Vagina (tissue), 2 donors: ENCODE measurements around the gene TGM4. TPM values are rescaled to one million over a fixed set of nuclear protein-coding genes. Genes with fewer than 3 reads are reported as not detected.

Source experiments
- DNase-seq, 2 donors: peaks; one replicate each; pipeline ENCODE4 v3.0.0-alpha.2; 2017; ENCODE audit errors: extremely low spot score in 2 of 2
- H3K27ac ChIP-seq: fragments of 200-600 bp; sonication (generic); one replicate; pipeline ENCODE4 v1.5.1; 2019
- H3K27me3 ChIP-seq: fragments of 200-600 bp; sonication (generic); one replicate; pipeline ENCODE4 v1.5.1; 2019
- H3K36me3 ChIP-seq, 2 donors: fragments of 200-600 bp; sonication (generic); one replicate each; pipeline ENCODE4 v1.5.1; 2017 to 2019
- H3K4me1 ChIP-seq: fragments of 200-600 bp; sonication (generic); one replicate; pipeline ENCODE4 v1.5.1; 2019
- H3K4me3 ChIP-seq, 2 donors: fragments of 200-600 bp; sonication (generic); 1 replicate in 1 of 2; 2 replicates in 1 of 2; pipeline ENCODE4 v1.5.1; 2016 to 2019
- H3K9me3 ChIP-seq: fragments of 200-600 bp; sonication (generic); one replicate; pipeline ENCODE4 v1.5.1; 2019
- CTCF ChIP-seq, 3 experiments: fragments of 450-650 bp in 2 of 3; fragments of 200-600 bp in 1 of 3; sonication (generic) in 1 of 3; IDR thresholded peaks; one replicate each; pipeline ENCODE4 v1.5.1; 2017 to 2019; ENCODE audit warnings: antibody characterized with exemption in 3 of 3, mild to moderate bottlenecking in 2 of 3, moderate library complexity in 2 of 3
- POLR2A ChIP-seq, 2 donors: fragments of 450-650 bp; IDR thresholded peaks; one replicate each; pipeline ENCODE4 v1.6.1; 2017; ENCODE audit warnings: antibody characterized with exemption in 2 of 2, mild to moderate bottlenecking in 2 of 2, moderate library complexity in 2 of 2
- POLR2AphosphoS5 ChIP-seq, 2 donors: sonication (generic); formaldehyde crosslinking; IDR thresholded peaks; one replicate each; pipeline ENCODE4 v1.9.0; 2017; ENCODE audit warnings: antibody characterized with exemption in 2 of 2, mild to moderate bottlenecking in 2 of 2, low read depth in 1 of 2; ENCODE audit not compliant: insufficient read depth in 1 of 2
- intact Hi-C: fragments of 100-400 bp; cut with DNase I; formaldehyde crosslinking; loops from one replicate; pipeline ENCODE4 v1.15.1; 2023
- total RNA-seq: library from RNA; depleted of rRNA; stranded (reverse); fragments of >200 nt; gene quantifications from one replicate; pipeline ENCODE4 v1.2.3, GENCODE V29; 2016

The TGM4 gene
- total RNA-seq, 1 donor from 2014 or later = not detected

DNA sequence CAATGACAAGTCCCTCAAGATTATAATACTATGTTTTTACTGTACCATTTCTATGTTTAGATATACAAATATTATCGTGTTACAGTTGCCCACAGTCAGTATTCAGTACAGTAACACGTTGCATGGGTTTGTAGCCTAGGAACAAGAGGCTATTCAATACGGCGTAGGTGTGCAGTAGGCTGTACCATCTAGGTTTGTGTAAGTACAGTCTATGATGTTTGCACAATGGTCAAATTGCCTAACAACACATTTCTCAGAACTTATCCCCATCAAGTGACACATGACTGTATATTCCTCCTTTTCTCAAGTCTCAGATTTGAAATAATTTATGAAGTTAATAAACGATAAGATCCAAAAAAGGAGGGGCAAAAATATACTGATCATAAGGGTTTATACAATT is 79.9 kb downstream of the TGM4 start:
- no peak for DNase-seq
- peaks cover 20% of the 10 kb centered on the region for H3K4me1 ChIP-seq
- no peaks in the 10 kb centered on the region for H3K27me3 ChIP-seq
- H3K27ac ChIP-seq = no peak overlapping the region
- TF ChIP-seq POLR2A (IDR thresholded peaks at IDR 0.05) (no peak), POLR2AphosphoS5 (IDR thresholded peaks at IDR 0.05; ENCODE audit: insufficient read depth in 1 of 2, low read depth in 1 of 2) (no peak), CTCF (IDR thresholded peaks at IDR 0.05) (no peak)
- intact Hi-C loops = no loop called here
- H3K9me3 ChIP-seq = no peaks in the 10 kb centered on the region
- H3K4me3 ChIP-seq = no peak overlapping the region
- H3K36me3 ChIP-seq = peaks cover 0 to 20% of the 10 kb centered on the region in 2 donors

DNA sequence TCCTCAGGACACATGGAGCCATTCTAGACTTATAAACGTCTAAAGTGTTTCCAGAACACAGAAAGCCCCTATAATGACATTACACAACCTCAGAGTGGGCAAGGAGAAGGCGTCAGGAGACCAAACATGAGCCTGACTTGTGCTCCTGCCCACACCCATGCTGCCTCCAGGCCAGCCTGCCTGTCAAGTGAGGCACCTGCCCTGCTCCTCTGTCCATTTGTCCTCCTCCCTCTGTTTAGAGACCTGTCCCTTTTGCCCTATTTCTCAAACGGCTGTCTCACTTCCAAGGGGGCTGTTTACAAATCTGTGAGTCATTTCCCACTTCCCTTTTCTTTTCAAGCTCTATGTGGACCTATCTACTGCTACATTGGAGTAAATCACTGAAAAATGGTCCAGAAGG is 80.6 kb downstream of the TGM4 start:
- no peak for TF ChIP-seq POLR2AphosphoS5 (IDR thresholded peaks at IDR 0.05; ENCODE audit: insufficient read depth in 1 of 2, low read depth in 1 of 2)
- TF ChIP-seq POLR2A (IDR thresholded peaks at IDR 0.05) = no peak
- H3K27ac ChIP-seq = no peak overlapping the region
- peaks cover 20% of the 10 kb centered on the region for H3K4me1 ChIP-seq
- intact Hi-C loops = no loop called here
- no peaks in the 10 kb centered on the region for H3K27me3 ChIP-seq
- no peak for DNase-seq
- no peak overlapping the region for H3K4me3 ChIP-seq
- peaks cover 0 to 20% of the 10 kb centered on the region in 2 donors for H3K36me3 ChIP-seq
- H3K9me3 ChIP-seq = no peaks in the 10 kb centered on the region

GRCh38 chr3:44955917-44956316 is 81.5 kb downstream of the TGM4 start:
- no peak overlapping the region for H3K4me3 ChIP-seq
- no peaks in the 10 kb centered on the region for H3K27me3 ChIP-seq
- no peak for TF ChIP-seq CTCF (IDR thresholded peaks at IDR 0.05)
- TF ChIP-seq POLR2AphosphoS5 (IDR thresholded peaks at IDR 0.05; ENCODE audit: insufficient read depth in 1 of 2, low read depth in 1 of 2) = no peak
- no peak for TF ChIP-seq POLR2A (IDR thresholded peaks at IDR 0.05)
- intact Hi-C loops = no loop called here
- peaks cover 0 to 20% of the 10 kb centered on the region in 2 donors for H3K36me3 ChIP-seq
- H3K9me3 ChIP-seq = no peaks in the 10 kb centered on the region
- H3K4me1 ChIP-seq = peaks cover 20% of the 10 kb centered on the region
- no peak overlapping the region for H3K27ac ChIP-seq
- DNase-seq = no peak

- peaks cover 22% of the 10 kb centered on the region for H3K4me1 ChIP-seq
- H3K27ac ChIP-seq = no peak overlapping the region
- DNase-seq = no peak
- peaks cover 0 to 20% of the 10 kb centered on the region in 2 donors for H3K36me3 ChIP-seq
- no peaks in the 10 kb centered on the region for H3K9me3 ChIP-seq
- no peak overlapping the region for H3K4me3 ChIP-seq
- H3K27me3 ChIP-seq = no peaks in the 10 kb centered on the region
- TF ChIP-seq CTCF (IDR thresholded peaks at IDR 0.05) = no peak
- TF ChIP-seq POLR2A (IDR thresholded peaks at IDR 0.05) = no peak
- TF ChIP-seq POLR2AphosphoS5 (IDR thresholded peaks at IDR 0.05; ENCODE audit: insufficient read depth in 1 of 2, low read depth in 1 of 2) = no peak
- intact Hi-C loops = no loop called here
Observed at GRCh38 chr3:44957986-44958385, 83.6 kb downstream of the TGM4 start.

- H3K27me3 ChIP-seq = no peaks in the 10 kb centered on the region
- H3K4me1 ChIP-seq = peaks cover 26% of the 10 kb centered on the region
- H3K4me3 ChIP-seq = no peak overlapping the region
- intact Hi-C loops = no loop called here
- H3K9me3 ChIP-seq = no peaks in the 10 kb centered on the region
- H3K27ac ChIP-seq = no peak overlapping the region
- TF ChIP-seq POLR2A (IDR thresholded peaks at IDR 0.05) (no peak), POLR2AphosphoS5 (IDR thresholded peaks at IDR 0.05; ENCODE audit: insufficient read depth in 1 of 2, low read depth in 1 of 2) (no peak), CTCF (IDR thresholded peaks at IDR 0.05) (no peak)
- DNase-seq = no peak
- H3K36me3 ChIP-seq = peaks cover 0 to 20% of the 10 kb centered on the region in 2 donors
Observed at GRCh38 chr3:44958386-44958785, 84.0 kb downstream of the TGM4 start.
